GM23338 (cell line): ENCODE measurements around the gene CNNM3. TPM values are rescaled to one million over a fixed set of nuclear protein-coding genes. Genes with fewer than 3 reads are reported as not detected.

Source experiments
- ATAC-seq: fragments of 200-7000 bp; cut with Tn5 transposase; 3 replicates; pipeline ENCODE4 v1.9.1; 2020
- DNase-seq: peaks from one replicate; pipeline ENCODE4 v3.0.0-alpha.2; 2015; ENCODE audit warnings: low spot score
- H2AFZ ChIP-seq: fragments of 200-600 bp; sonication (generic); 2 replicates; pipeline ENCODE4 v1.8.0; 2016; ENCODE audit warnings: antibody characterized with exemption, mild to moderate bottlenecking, moderate library complexity
- H3F3A ChIP-seq: fragments of 200-600 bp; sonication (generic); replicated peaks from 2 replicates; pipeline ENCODE4 v1.8.0; 2017; ENCODE audit warnings: antibody characterized with exemption, mixed run types, low read depth
- H3K27ac ChIP-seq: fragments of 200-600 bp; sonication (generic); 2 replicates; pipeline ENCODE4 v1.6.1; 2016; ENCODE audit warnings: low read depth
- H3K27me3 ChIP-seq: fragments of 200-600 bp; sonication (generic); 2 replicates; pipeline ENCODE4 v1.8.0; 2016; ENCODE audit warnings: mild to moderate bottlenecking, mixed run types, moderate library complexity; ENCODE audit not compliant: insufficient read depth
- H3K36me3 ChIP-seq: fragments of 200-600 bp; sonication (generic); 2 replicates; pipeline ENCODE4 v1.8.0; 2016; ENCODE audit warnings: mild to moderate bottlenecking; ENCODE audit not compliant: insufficient read depth
- H3K4me1 ChIP-seq: fragments of 200-600 bp; sonication (generic); 2 replicates; pipeline ENCODE4 v1.8.0; 2016; ENCODE audit warnings: mild to moderate bottlenecking, moderate library complexity; ENCODE audit not compliant: insufficient read depth
- H3K4me2 ChIP-seq: fragments of 200-600 bp; sonication (generic); 2 replicates; pipeline ENCODE4 v1.7.1; 2017; ENCODE audit warnings: mixed run types
- H3K4me3 ChIP-seq: fragments of 200-600 bp; sonication (generic); 2 replicates; pipeline ENCODE4 v1.6.1; 2016; ENCODE audit warnings: mixed run types
- H3K79me2 ChIP-seq: fragments of 200-600 bp; sonication (generic); replicated peaks from 2 replicates; pipeline ENCODE4 v1.8.0; 2017; ENCODE audit warnings: mild to moderate bottlenecking; ENCODE audit not compliant: insufficient read depth
- H3K9me2 ChIP-seq: fragments of 200-600 bp; sonication (generic); 2 replicates; pipeline ENCODE4 v1.8.0; 2017; ENCODE audit not compliant: insufficient read depth
- H4K20me1 ChIP-seq: fragments of 200-600 bp; sonication (generic); replicated peaks from 2 replicates; pipeline ENCODE4 v1.8.0; 2017; ENCODE audit warnings: mild to moderate bottlenecking; ENCODE audit not compliant: insufficient read depth
- H3K27ac Mint-ChIP-seq: 2 replicates; pipeline ENCODE4 v1.8.0; 2020; ENCODE audit warnings: inconsistent platforms, mild to moderate bottlenecking, moderate library complexity, mixed read lengths
- H3K27me3 Mint-ChIP-seq: 3 replicates; pipeline ENCODE4 v1.8.0; 2022; ENCODE audit warnings: low read depth, mild to moderate bottlenecking, moderate library complexity, mixed read lengths, inconsistent platforms; ENCODE audit not compliant: insufficient read depth, poor library complexity
- H3K36me3 Mint-ChIP-seq: 3 replicates; pipeline ENCODE4 v1.8.0; 2021; ENCODE audit warnings: low read depth, mild to moderate bottlenecking, inconsistent platforms, moderate library complexity, mixed read lengths
- H3K4me1 Mint-ChIP-seq: 3 replicates; pipeline ENCODE4 v1.8.0; 2020; ENCODE audit warnings: mild to moderate bottlenecking, inconsistent platforms, mixed read lengths
- H3K4me3 Mint-ChIP-seq: 3 replicates; pipeline ENCODE4 v1.8.0; 2021; ENCODE audit warnings: moderate library complexity, mild to moderate bottlenecking, inconsistent platforms, mixed read lengths
- H3K9me3 Mint-ChIP-seq: 3 replicates; pipeline ENCODE4 v1.8.0; 2020; ENCODE audit warnings: moderate library complexity, mild to moderate bottlenecking, inconsistent platforms, mixed read lengths
- CREB1 ChIP-seq: fragments of 250-450 bp; sonication (Bioruptor Pico); IDR thresholded peaks from 2 replicates; pipeline ENCODE4 v1.5.0; 2020; ENCODE audit warnings: low read depth, mild to moderate bottlenecking, moderate library complexity
- CTCF ChIP-seq, 2 experiments: fragments of 200-600 bp in 1 of 2; sonication (generic) in 1 of 2; conservative IDR thresholded peaks; 2 replicates each; pipeline versions ENCODE4 v1.5.1 to v1.6.1; 2016 to 2017; ENCODE audit warnings: antibody characterized with exemption in 2 of 2, low read depth in 2 of 2, mild to moderate bottlenecking in 2 of 2, moderate library complexity in 1 of 2
- EZH2 ChIP-seq: fragments of 200-600 bp; sonication (generic); IDR thresholded peaks from one replicate; pipeline ENCODE4 v1.8.0; 2017; ENCODE audit warnings: antibody characterized with exemption, mild to moderate bottlenecking, low read depth; ENCODE audit not compliant: unreplicated experiment
- EZH2phosphoT487 ChIP-seq: fragments of 200-600 bp; sonication (generic); IDR thresholded peaks from one replicate; pipeline ENCODE4 v1.8.1; 2018; ENCODE audit warnings: antibody characterized with exemption; ENCODE audit not compliant: unreplicated experiment
- JUNB ChIP-seq: IDR thresholded peaks from one replicate; pipeline ENCODE4 v1.6.1; 2016; ENCODE audit warnings: antibody characterized with exemption; ENCODE audit not compliant: unreplicated experiment
- NANOG ChIP-seq: IDR thresholded peaks from 2 replicates; pipeline ENCODE4 v1.6.1; 2016; ENCODE audit warnings: antibody characterized with exemption, borderline replicate concordance
- POLR2AphosphoS5 ChIP-seq: IDR thresholded peaks from 2 replicates; pipeline ENCODE4 v1.6.1; 2016; ENCODE audit warnings: antibody characterized with exemption, low read depth
- STAT1 ChIP-seq: IDR thresholded peaks from one replicate; pipeline ENCODE4 v1.6.1; 2016; ENCODE audit warnings: antibody characterized with exemption; ENCODE audit not compliant: unreplicated experiment
- ZNF114 ChIP-seq: fragments of 250-450 bp; sonication (Bioruptor Pico); IDR thresholded peaks from 2 replicates; pipeline ENCODE4 v1.5.0; 2020; ENCODE audit warnings: mild to moderate bottlenecking, moderate library complexity
- ZNF331 ChIP-seq: fragments of 250-450 bp; sonication (Bioruptor Pico); IDR thresholded peaks from 2 replicates; pipeline ENCODE4 v1.5.0; 2020; ENCODE audit warnings: low read depth, mild to moderate bottlenecking, moderate library complexity
- polyA plus RNA-seq: library from polyadenylated mRNA; unstranded; fragments of >200 nt; fragmentation: Nextera tagmentation; extraction: Ambion mirVana; gene quantifications from 2 replicates; pipeline ENCODE4 v1.2.1, GENCODE V29; 2016
- total RNA-seq: library from RNA; depleted of rRNA; stranded (reverse); fragments of >200 nt; shearing (Covaris generic); gene quantifications from 2 replicates; pipeline ENCODE4 v1.2.3, GENCODE V29; 2014
- TF ChIP-seq, protein P1 (sequence below): IDR thresholded peaks from 2 replicates; pipeline ENCODE4 v1.6.1; 2016; ENCODE audit warnings: antibody characterized with exemption
- TF ChIP-seq, protein P2 (sequence below): fragments of 250-450 bp; sonication (Bioruptor Pico); IDR thresholded peaks from 2 replicates; pipeline ENCODE4 v1.5.0; 2020; ENCODE audit warnings: mild to moderate bottlenecking, moderate library complexity
- TF ChIP-seq, protein P3 (sequence below): IDR thresholded peaks from one replicate; pipeline ENCODE4 v1.6.1; 2018; ENCODE audit warnings: antibody characterized with exemption; ENCODE audit not compliant: unreplicated experiment

Gene CNNM3
- total and polyA plus RNA-seq, 2 experiments from 2014 or later, result 5.3 to 25.7 TPM

DNA sequence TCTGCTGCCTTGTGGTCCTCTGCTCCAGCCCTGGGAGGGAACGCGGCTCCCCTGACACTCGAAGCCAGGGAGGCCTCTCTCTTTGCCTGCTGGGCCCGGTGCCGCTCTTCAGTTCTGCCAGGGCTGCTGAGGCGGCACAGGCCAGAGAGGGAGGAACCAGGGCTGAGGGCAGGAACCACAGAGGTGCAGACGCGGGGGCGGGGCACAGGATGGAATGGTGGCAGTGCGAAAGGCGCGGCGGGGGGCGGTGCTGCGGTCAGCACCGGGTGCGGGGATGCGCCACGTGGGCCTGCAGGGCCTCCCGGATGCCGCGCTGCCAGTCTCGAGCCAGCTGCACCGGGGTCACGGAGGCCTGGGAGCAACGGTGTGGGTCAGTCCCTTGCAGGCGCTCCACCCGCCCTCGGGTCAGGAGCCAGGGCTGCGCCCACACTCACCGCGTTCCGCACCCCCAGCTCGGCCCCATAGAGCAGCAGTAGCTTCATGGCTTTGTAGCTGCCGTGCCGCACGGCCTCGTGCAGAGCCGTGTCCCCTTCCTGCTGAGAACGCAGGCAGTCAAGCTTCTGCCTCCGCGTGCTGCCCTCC, 23.3 kb downstream of the CNNM3 start:
- ATAC-seq (peak; percentile 74), DNase-seq (peak; percentile 80)
- Histone ChIP-seq H3K79me2 (no peaks in the 10 kb centered on the region), H3K4me3 (no peak overlapping the region), H3K4me1 (0 out of 2 replicates have a peak, but pooled peaks cover 6% of the 10 kb centered on the region), H3K27me3 (no peaks in the 10 kb centered on the region), H3F3A (no peaks in the 10 kb centered on the region), H3K9me2 (no peaks in the 10 kb centered on the region), H3K27ac (no peak overlapping the region), H2AFZ (no peak overlapping the region), H4K20me1 (0 out of 2 replicates have a peak, but pooled peaks cover 3% of the 10 kb centered on the region), H3K36me3 (peaks cover 8% of the 10 kb centered on the region; the same call in 1 of the 2 replicates), H3K4me2 (peak overlapping the region; percentile 51; the same call in 1 of the 2 replicates)
- Mint-ChIP-seq H3K36me3 (peaks cover 22% of the 10 kb centered on the region), H3K9me3 (no peaks in the 10 kb centered on the region; the same call in 2 of the 3 replicates), H3K4me3 (no peak overlapping the region), H3K4me1 (peaks cover 3% of the 10 kb centered on the region; the same call in 2 of the 3 replicates), H3K27ac (no peak overlapping the region), H3K27me3 (peaks cover 15% of the 10 kb centered on the region)
- TF ChIP-seq, protein P1, sequence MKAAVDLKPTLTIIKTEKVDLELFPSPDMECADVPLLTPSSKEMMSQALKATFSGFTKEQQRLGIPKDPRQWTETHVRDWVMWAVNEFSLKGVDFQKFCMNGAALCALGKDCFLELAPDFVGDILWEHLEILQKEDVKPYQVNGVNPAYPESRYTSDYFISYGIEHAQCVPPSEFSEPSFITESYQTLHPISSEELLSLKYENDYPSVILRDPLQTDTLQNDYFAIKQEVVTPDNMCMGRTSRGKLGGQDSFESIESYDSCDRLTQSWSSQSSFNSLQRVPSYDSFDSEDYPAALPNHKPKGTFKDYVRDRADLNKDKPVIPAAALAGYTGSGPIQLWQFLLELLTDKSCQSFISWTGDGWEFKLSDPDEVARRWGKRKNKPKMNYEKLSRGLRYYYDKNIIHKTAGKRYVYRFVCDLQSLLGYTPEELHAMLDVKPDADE, result no peak
- TF ChIP-seq CREB1 (CRISPR knock-in tag) (no peak), POLR2AphosphoS5 (no peak), ZNF114 (no peak), EZH2phosphoT487 (no peak), JUNB (no peak), ZNF331 (CRISPR knock-in tag) (no peak), STAT1 (no peak), CTCF (conservative IDR thresholded peaks at IDR 0.05; ENCODE audit: low read depth in 2 of 2) (no peak), EZH2 (no peak), NANOG (no peak)
- TF ChIP-seq, protein P2, sequence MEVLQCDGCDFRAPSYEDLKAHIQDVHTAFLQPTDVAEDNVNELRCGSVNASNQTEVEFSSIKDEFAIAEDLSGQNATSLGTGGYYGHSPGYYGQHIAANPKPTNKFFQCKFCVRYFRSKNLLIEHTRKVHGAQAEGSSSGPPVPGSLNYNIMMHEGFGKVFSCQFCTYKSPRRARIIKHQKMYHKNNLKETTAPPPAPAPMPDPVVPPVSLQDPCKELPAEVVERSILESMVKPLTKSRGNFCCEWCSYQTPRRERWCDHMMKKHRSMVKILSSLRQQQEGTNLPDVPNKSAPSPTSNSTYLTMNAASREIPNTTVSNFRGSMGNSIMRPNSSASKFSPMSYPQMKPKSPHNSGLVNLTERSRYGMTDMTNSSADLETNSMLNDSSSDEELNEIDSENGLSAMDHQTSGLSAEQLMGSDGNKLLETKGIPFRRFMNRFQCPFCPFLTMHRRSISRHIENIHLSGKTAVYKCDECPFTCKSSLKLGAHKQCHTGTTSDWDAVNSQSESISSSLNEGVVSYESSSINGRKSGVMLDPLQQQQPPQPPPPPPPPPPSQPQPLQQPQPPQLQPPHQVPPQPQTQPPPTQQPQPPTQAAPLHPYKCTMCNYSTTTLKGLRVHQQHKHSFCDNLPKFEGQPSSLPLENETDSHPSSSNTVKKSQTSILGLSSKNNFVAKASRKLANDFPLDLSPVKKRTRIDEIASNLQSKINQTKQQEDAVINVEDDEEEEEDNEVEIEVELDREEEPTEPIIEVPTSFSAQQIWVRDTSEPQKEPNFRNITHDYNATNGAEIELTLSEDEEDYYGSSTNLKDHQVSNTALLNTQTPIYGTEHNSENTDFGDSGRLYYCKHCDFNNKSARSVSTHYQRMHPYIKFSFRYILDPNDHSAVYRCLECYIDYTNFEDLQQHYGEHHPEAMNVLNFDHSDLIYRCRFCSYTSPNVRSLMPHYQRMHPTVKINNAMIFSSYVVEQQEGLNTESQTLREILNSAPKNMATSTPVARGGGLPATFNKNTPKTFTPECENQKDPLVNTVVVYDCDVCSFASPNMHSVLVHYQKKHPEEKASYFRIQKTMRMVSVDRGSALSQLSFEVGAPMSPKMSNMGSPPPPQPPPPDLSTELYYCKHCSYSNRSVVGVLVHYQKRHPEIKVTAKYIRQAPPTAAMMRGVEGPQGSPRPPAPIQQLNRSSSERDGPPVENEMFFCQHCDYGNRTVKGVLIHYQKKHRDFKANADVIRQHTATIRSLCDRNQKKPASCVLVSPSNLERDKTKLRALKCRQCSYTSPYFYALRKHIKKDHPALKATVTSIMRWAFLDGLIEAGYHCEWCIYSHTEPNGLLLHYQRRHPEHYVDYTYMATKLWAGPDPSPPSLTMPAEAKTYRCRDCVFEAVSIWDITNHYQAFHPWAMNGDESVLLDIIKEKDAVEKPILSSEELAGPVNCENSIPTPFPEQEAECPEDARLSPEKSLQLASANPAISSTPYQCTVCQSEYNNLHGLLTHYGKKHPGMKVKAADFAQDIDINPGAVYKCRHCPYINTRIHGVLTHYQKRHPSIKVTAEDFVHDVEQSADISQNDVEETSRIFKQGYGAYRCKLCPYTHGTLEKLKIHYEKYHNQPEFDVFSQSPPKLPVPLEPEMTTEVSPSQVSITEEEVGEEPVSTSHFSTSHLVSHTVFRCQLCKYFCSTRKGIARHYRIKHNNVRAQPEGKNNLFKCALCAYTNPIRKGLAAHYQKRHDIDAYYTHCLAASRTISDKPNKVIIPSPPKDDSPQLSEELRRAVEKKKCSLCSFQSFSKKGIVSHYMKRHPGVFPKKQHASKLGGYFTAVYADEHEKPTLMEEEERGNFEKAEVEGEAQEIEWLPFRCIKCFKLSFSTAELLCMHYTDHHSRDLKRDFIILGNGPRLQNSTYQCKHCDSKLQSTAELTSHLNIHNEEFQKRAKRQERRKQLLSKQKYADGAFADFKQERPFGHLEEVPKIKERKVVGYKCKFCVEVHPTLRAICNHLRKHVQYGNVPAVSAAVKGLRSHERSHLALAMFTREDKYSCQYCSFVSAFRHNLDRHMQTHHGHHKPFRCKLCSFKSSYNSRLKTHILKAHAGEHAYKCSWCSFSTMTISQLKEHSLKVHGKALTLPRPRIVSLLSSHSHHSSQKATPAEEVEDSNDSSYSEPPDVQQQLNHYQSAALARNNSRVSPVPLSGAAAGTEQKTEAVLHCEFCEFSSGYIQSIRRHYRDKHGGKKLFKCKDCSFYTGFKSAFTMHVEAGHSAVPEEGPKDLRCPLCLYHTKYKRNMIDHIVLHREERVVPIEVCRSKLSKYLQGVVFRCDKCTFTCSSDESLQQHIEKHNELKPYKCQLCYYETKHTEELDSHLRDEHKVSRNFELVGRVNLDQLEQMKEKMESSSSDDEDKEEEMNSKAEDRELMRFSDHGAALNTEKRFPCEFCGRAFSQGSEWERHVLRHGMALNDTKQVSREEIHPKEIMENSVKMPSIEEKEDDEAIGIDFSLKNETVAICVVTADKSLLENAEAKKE (CRISPR knock-in tag), result no peak
- TF ChIP-seq, protein P3, sequence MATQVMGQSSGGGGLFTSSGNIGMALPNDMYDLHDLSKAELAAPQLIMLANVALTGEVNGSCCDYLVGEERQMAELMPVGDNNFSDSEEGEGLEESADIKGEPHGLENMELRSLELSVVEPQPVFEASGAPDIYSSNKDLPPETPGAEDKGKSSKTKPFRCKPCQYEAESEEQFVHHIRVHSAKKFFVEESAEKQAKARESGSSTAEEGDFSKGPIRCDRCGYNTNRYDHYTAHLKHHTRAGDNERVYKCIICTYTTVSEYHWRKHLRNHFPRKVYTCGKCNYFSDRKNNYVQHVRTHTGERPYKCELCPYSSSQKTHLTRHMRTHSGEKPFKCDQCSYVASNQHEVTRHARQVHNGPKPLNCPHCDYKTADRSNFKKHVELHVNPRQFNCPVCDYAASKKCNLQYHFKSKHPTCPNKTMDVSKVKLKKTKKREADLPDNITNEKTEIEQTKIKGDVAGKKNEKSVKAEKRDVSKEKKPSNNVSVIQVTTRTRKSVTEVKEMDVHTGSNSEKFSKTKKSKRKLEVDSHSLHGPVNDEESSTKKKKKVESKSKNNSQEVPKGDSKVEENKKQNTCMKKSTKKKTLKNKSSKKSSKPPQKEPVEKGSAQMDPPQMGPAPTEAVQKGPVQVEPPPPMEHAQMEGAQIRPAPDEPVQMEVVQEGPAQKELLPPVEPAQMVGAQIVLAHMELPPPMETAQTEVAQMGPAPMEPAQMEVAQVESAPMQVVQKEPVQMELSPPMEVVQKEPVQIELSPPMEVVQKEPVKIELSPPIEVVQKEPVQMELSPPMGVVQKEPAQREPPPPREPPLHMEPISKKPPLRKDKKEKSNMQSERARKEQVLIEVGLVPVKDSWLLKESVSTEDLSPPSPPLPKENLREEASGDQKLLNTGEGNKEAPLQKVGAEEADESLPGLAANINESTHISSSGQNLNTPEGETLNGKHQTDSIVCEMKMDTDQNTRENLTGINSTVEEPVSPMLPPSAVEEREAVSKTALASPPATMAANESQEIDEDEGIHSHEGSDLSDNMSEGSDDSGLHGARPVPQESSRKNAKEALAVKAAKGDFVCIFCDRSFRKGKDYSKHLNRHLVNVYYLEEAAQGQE, result no peak
